DMS79 (cell line): Measurements from ENCODE around the gene AGXT2.
"Not testable (repeated sequence)": the region's sequence is repeated elsewhere in the genome, so short reads cannot be mapped to it uniquely, and the experiment has no call there.

Experiments used
- DNase-seq: peaks from one replicate; lab custom pipeline; 2025; lab: John Stamatoyannopoulos, UW

AGXT2 gene

DNA sequence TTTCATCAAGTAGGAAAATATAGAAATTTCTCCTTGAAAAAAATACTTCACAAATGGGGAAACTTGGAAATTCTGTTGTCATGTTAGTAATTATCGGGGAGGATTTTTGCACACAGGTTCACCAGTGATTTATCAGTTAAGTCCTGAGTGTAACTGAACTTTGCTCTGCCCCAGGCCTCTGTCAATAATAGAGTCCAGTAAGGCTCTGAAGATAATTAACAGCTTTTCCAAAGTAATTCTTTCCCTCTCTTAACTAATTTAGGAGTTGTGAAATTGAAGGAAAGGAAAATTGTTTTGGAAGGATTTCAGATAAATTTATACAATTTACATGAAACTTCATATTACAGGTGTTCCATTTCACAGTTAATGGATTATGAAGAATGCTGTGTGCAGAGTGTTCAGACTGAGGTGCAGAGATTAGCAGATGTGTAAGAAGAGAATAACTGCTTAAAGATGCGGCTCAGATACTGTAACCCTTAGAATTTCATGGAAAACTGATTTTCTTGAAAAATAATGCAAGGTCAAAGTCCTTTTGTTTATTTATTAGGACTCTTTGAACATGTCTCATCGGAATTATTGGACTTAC, 2.9 kb upstream of the AGXT2 start:
- no peak for DNase-seq

DNA sequence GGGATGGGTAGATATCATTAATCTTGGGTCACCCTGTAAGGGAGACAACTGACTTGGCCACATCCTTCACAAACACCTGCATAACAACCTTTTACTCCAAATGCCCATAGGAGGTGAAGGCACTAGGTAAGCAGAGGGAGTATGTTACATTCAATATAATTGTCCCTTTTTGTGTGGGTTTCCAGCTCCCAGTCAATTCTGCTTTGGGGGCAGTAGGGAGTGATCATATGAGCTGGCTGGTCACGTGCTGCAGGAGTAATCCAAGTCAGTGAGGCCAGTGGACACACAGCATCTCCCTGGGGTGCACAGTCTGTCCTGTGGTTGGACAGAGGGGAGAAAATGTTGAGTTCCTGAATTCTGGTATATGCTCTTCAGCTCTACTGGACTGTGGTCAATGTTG, 1.2 kb upstream of the AGXT2 start:
- no peak for DNase-seq

DNA sequence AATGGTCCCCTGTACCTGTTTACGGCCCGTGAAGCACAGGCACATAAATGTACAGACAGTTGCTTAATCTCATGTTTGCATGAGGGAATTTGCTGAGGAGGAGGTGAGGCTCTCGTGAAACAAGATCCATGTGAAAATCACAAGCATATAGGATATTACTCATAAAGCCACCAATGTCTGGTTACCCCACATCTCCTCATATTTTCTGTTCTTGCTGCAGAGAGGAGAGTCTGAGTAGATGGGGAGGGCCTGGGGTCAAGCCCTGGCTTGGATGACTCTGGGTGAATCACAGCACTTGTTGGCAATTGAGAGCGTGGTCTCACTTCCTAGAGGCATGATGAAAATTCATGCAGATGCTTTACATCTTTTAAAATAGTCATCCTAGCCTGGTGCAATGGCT, 975 bp downstream of the AGXT2 start:
- no peak for DNase-seq

DNA sequence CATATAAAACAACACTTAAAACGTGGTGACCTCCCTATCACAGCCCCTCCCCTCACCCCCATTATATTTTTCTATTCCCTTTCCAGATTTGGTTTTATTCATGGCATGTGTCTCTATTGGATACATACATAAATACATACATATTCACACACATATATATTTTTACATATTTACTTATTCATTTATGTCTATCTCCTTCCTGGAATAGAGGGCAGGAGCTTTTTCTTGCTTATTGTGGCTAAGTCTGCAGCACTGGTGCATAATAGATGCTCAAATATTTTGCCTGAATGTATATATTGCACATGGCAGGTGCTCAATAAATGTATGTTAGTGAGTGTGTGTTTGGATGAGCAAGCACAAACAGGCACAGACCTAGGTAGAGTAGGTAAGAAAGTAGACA, 2.5 kb downstream of the AGXT2 start:
- no peak for DNase-seq

DNA sequence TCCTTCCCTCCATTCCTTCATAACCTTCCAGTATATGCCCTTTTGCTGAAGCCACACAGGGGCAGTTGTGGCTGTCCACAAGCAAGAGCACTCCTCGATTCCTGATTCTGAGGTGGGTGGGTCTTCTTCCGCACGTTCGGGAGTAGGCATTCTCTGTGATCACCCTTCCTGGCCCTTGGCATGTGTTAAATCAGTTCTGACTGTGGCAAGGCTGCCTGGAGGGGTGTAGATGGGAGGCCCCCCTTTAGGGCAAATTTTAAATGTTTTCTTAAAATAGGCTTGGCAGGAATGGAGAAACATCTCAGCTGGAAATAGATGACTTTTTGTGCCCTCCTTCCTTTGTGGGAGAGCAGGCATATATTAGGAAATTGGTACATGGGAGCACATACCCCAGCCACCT, 3.1 kb downstream of the AGXT2 start:
- no peak for DNase-seq

DNA sequence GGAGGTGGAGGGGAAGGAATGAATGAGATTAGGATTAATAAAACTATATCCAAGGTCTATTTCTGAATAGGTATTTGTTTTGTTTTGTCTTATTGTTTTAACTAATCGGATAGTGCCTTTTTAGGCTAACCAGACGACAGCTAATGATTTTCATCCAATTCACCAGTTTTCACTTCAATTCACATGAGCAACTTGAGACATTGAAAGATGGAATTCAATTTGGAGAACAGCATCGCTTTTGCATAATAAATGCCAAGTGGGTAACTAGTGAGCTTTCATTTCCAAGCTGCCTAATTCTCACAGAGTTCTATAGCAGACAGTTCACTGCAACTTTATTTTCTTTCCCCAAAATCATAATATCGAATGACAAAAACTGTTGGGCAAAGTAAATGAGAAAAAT, 5.0 kb downstream of the AGXT2 start:
- DNase-seq = no peak

DNA sequence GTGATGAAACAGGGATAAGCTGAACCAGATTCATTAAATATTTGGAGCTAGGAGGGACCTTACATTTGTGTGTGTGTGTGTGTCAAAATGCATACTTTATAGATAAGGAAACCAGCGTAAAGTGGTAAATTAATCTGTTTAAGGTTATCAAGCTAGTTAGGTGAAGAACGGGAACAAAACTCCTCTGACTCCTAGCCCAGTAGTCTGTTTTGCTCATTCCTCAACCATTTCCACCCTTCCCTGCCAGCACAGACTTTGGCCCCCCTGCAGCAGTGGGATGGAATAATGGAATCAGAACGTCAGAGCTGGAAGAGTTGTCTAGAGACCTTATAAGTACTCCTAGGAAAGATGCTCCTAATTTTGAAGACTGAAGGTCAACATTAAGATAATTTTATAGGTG, 6.5 kb downstream of the AGXT2 start:
- no peak for DNase-seq

DNA sequence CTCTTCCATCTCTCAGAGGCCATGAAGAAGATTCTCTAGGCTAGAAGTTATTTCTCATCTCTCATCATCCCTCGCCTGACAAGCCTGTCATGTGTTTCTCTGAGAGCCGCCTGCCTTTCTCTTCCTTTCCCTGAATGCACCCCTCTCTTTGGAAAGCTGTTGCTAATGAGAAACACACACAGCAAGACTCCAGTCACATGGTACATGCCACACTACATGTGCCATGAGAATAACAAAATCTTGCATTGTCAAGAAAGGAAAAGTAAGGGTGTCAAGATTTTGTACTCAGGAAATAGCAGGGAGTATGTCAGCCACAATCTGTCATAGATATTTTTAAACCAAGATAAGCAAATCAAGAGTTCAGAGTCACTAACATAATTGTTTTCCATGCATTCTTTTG, 8.9 kb downstream of the AGXT2 start:
- no peak for DNase-seq

DNA sequence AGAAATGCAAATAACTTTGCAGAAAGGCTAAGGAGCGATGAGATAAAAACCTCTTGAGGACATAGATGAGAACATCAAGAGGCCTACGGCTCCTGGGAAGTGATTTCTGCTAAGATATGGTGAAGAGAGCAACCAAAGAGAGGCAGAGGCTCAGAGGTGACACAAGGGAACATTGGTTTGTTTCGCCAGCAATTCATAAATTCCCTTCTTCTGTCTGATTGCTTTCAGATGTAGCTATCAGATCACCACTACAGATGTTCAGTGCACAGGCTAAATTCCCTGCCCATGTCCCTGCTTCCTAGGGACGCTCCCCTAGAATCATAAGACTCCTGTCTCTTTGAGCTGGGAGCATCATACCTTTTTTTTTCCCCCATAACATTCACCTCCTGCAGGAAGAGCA, 11.2 kb downstream of the AGXT2 start:
- DNase-seq = no peak

DNA sequence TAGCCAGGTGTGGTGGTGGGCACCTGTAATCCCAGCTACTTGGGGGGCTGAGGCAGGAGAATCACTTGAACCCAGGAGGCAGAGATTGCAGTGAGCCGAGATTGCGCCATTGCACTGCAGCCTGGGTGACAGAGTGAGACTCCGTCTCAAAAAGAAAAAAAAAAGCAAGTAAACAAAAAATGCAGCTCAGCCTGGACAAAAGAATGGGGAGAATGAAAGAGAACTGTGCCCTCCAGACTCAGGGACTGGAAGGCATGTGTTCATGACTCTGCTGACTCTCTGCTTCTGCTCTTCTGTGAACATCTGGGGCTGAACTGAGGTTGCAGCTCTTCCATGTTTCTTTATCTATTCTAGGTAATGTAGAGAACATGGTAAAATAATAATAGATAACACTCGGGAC, 11.8 kb downstream of the AGXT2 start:
- DNase-seq = not testable (repeated sequence)

DNA sequence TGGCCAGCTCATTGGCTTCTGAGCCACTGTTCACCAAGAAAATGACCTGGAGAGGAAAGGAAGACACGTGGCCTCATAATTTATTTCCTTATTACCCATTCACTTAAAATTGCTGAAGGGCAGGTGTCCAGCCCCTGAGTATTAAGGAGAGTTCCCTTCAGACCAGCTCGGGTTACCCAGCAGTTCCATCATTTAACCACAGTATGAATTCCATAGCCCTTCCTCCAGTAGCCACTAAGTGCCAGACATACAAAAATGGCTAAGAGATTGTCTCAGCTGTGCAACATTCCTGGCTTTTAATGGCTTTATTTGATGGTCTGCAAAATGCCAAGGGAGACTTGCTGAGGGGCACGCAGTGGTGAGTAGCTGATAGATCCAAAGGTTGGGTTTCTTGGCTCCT, 12.5 kb downstream of the AGXT2 start:
- no peak for DNase-seq

DNA sequence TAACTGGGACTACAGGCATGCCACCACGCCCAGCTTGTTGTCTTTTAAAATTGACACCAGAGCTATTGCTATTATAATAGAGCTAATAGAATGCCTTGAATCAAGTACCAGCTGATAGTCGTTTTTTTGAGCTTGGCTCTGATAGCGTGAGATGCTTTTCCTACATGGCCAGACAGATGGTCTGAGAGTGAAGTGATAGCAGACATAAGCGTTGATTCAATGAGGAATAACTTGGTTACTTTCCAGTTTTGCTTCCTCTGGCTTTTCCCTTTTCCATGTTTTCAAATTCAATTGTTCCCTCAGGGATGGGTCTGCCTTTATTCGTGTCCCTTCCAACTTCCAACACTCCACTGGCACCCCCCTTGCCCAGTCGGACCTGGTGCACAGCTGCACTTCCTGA, 15.4 kb downstream of the AGXT2 start:
- no peak for DNase-seq

DNA sequence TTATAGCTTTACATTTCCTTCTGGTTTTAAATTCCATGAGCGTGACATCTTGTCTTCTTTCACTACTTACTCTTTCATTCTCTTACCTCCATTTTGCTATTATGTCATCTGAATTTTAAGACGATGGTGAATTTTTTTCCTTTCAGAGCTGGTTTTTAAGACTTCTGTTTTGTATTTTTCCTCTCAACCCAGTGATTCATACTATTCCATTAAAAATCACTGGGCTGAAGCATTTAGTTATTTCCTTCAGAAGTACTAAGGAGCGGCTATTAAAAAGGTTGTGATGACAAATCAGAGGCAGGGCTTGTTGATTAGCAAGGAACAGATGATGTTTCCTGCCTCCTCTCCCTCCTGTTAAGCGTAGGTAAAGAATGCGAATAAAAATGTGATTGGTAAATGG, 16.5 kb downstream of the AGXT2 start:
- DNase-seq = no peak

DNA sequence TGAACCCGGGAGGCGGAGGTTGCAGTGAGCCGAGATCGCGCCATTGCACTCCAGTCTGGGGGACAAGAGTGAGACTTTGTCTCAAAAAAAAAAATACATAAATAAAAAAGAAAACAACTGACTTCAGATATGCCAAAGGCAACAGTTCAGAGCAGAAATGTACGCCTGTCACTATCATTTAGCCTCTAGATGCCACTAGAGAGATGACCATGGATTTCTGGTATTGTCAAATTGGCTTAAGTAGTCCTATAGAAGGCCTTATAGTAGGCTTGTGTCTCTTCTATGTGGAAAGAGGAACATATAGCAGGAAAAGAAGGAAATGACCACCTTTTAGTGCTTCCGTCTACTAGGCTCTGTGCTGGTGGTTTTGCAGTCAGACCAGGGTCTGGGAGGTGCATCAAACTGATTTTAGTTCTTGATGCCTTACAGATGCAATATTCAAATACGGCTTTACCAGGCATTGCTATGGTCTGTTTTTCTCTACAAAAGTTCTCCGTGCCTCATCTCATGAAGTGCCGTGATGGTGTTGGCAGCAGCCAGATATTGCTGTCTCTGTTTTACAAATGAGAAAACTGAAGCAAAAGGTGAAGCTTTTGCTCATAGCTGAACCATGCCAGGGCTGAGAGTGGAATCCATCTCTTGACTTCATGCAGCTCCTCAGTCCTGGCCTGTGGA, 17.2 kb downstream of the AGXT2 start:
- DNase-seq = no peak

DNA sequence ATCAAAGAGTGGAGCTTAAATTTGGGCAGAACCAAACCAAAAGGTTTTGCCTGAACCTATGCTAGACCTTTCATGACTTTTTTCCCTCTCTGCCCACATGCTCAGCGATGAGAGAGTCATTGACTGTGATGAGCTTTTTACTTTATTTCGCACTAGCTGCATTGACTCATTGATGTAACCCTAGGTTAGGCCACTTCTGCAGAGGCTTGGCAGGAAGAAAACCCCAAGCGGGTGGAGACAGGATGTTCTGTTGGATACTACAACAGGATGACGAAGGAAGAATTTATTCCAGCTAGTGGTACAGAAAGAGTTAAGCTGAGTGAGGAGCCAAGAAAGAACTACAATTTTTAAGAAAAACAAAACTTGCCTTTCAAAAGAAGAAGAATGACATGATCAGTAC, 18.4 kb downstream of the AGXT2 start:
- DNase-seq = no peak

DNA sequence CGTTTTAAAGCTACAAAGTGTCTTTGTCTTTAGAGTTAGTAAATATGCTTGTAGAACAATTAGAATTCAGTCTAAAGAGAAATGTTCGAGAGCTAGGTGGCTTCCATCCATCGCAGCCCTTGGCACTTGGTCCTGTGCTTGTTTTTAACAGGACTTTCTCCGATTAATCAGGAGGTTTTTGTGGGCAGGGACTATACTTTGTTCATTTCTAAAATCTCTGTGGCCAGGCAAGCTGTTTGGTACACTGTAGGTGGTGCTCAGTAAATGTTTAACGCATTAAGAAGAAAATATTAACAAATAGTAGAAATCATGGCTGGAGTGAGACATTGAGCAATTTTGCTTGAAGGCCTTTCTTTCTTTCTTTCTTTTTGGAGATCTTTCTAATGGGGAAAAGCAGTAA, 20.8 kb downstream of the AGXT2 start:
- DNase-seq = no peak

DNA sequence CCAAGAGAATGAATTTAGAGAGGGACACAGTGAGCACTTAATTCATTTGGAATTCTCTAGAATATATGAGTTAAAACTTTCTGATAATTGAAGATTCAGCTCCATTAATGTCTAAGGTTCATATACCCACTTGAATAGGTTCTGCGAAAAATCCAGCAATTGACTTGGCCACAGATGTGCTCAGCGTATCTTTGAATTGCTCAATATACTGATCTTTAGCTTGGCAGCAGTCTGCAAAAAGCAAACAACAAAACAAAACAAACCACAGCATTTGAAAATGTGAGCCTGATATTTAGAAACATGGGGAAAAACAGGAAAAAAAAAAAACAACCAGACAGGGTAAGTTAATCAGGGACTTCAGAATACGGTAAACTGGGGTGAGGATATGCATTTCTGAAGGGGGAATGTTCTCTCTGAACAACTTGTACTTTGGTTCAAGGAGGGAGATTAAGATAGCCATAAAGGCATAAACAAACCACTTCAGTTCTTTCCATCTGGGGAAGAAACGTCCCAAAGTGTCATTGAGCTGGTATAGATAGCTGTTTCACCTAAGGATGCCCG, 21.4 kb downstream of the AGXT2 start:
- DNase-seq = no peak

DNA sequence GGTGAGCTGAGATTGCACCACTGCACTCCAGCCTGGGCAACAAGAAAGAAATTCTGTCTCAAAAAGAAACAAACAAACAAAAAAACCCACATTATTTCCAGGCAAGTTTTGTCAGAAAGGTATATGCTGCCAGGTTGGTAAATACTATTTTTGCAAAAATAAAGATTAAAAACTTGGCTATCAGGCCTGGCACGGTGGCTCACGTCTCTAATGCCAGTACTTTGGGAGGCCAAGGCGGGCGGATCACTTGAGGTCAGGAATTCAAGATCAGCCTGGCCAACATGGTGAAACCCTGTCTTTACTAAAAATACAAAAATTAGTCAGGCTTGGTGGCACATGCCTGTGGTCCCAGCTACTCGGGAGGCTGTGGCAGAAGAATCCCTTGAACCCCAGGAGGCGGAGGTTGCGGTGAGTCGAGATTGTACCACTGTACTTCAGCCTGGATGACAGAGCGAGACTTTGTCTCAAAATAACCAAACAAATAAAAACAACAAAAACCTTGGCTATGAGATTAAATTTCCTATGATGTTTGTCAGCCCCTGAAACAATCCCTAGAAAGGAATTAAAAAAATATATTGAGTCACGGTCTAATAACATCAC, 22.7 kb downstream of the AGXT2 start:
- no peak for DNase-seq

DNA sequence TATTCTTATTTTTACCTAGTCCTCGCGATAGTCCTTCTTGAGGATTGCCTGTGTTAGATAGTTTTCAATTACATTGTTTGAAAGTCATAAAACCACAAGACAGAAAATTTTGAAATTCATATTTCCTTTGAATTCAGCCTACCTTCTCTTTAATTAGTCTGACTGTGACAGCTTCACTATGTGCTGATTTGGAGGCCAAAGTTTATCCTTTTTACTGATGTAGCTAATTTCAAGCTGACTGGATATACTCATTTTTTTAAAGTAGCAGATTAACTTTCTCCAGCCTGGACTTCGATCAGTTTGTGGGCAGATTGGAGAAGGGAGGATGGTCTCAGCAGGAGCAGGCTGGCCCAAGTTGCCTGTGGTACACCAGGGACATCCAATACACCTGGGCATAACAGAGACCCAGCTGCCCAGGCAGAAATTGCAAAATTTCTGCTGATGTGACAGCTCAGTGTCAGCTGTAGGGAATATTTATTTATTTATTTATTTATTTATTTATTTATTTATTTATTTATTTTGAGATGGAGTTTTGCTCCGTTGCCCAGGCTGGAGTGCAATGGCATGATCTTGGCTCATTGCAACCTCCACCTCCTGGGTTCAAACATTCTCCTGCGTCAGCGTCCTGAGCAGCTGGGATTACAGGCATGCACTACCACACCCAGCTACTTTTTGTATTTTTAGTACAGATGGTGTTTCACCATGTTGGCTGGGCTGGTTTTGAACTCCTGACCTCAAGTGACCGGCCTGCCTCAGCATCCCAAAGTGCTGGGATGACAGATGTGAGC, 24.2 kb downstream of the AGXT2 start:
- DNase-seq = no peak

DNA sequence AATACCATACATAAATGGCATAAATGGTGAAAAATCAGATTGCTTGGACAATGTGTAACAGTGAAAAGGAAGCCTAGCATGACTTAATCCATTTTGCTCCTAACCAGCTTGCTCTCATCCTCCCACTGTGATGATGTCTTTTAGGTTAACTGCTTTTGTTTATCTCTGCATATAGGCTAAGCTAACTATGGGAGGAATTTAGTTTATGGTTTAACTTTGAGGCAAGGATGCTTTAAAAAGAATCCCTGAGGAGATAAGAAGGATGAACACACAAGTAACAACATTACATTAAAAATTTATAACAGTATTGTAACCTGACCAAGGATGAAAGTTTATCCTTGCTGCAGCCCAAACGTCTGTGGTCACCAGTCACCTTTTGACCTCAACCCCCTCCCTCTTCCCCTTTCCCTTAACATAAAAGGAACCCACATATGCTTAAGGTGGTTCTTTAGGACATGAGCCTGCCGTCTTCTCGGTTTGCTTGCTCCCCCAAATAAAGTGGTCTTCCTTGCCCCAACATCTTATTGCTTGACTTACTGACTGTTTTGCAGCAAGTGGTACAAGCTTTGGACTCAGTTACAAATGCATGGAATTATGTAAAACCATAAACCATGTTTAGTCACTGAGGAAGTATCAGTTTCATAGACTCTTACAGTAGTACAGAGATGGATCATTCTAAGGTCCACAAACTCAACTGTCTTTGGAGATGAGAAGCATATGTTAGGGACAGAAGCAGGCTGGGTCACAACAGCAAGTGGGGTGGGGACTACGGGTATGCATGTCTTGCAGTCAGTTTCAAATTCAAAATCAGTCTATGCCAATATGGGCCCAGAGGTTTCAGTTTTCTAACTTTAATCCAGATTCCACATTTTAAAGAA, 31.3 kb downstream of the AGXT2 start:
- DNase-seq = no peak

DNA sequence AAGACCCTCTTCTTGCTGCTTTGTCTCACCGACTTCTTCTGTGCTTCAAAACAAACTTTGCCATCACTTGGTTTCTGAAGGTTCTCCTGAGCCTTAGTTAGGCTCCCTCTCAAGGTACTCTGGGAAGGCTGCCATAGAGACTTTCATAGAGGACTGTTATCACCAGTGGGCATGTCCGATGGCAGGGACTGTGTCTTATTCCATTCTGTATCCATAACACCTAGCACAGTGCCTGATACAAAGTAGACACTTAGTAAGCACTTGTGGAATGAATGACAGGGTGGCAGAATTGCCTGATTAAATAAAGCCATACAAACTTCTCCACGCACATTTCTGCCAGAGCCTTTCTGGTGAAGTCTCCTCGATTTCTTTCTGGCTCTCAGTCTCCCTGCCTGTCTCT, 32.7 kb downstream of the AGXT2 start:
- no peak for DNase-seq

DNA sequence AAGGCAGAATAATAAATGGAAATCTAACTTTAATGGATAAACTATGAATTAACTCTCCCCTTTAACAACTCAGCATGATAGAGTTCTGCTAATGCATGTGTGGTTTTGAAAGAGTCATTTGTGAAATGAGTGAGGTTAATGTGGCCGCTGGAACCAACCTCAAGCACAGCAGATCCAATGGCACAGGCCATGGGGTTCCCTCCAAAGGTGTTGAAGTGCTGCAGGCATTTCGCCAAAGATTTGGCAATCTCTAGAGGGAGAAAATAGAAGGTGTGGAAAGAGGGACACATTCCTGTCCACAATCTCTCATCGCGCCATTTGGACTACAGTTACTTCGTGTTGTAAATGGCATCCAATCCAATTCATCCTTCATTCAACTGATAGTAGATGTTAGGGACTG, 35.0 kb downstream of the AGXT2 start:
- DNase-seq = no peak
